Measurements from ENCODE around the gene RBPMS2. TPM values are rescaled to one million over a fixed set of nuclear protein-coding genes. Genes with fewer than 3 reads are reported as not detected.

RBPMS2 gene
- total RNA-seq, 2 experiments from 2014 or later: not detected

DNA sequence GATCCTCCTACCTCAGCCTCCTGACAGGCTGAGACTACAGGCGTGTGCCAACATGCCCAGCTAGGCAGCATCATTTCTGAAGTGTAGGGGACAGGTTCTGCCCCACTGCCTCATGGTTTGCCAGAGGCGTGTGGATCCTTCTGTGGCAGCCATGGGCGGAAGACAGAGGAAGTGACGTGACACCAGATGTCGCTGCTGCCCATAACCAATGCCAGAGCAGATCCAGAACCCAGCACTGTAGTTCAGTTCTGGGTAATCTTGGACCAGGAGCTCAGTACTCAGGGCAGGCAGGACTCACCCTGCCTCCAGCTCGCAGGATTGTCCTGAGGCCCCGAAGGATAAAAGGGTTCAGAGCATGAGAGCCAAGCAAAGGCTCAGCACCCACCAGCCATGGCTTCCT is 8.2 kb downstream of the RBPMS2 start:
- no peaks in the 10 kb centered on the region for H3K4me1 Mint-ChIP-seq
- DNase-seq (peak; percentile 27), ATAC-seq (no peak)
- POLR2A ChIA-PET: no interaction called here
- H3K27ac Mint-ChIP-seq: no peak overlapping the region
- CTCF ChIA-PET: interaction anchor here (0.6 to 1.3 kb wide), 2 partner anchors 10 to 58 kb away, joined by 3 to 4 read pairs; partner anchors contain the start of gene PIF1
- intact Hi-C loops (cut with DNase I, micrococcal nuclease): no loop called here
- no peak overlapping the region for H3K4me3 Mint-ChIP-seq
- no peaks in the 10 kb centered on the region for H3K27me3 Mint-ChIP-seq
- H3K9me3 Mint-ChIP-seq (ENCODE audit: low read depth): no peaks in the 10 kb centered on the region
- H3K36me3 Mint-ChIP-seq (ENCODE audit: low read depth): no peaks in the 10 kb centered on the region

DNA sequence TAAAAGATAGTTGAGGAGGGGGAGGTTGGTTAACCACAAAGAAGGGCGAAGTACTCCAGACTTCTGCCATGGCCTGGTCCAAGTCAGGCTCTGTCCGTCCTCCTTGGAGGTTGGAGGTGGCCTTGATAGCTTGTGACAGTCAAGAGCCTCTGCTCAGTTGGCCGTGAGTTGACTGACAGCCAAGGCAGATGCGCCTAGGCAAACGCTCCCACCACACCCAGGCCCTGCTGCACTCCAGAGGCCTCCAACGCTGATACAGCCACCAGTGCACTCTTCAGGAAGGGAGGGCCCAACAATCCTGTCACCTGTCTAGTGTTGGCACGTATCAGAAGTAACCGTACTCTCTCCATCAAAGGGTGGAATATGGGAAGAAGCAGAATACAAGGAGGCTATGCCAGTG is 9.3 kb downstream of the RBPMS2 start:
- POLR2A ChIA-PET: interaction anchor here (1.0 kb wide), 1 partner anchor 45 kb away, joined by 3 read pairs; no protein-coding TSS in a partner anchor
- Mint-ChIP-seq H3K4me3 (no peak overlapping the region), H3K4me1 (no peaks in the 10 kb centered on the region), H3K27ac (no peak overlapping the region), H3K27me3 (no peaks in the 10 kb centered on the region), H3K36me3 (ENCODE audit: low read depth) (no peaks in the 10 kb centered on the region), H3K9me3 (ENCODE audit: low read depth) (no peaks in the 10 kb centered on the region)
- no peak for ATAC-seq
- CTCF ChIA-PET: interaction anchor here (0.7 to 1.1 kb wide), 3 partner anchors 38 to 245 kb away, joined by 3 read pairs; no protein-coding TSS in a partner anchor
- intact Hi-C loops (cut with DNase I, micrococcal nuclease): no loop called here
- no peak for DNase-seq

DNA sequence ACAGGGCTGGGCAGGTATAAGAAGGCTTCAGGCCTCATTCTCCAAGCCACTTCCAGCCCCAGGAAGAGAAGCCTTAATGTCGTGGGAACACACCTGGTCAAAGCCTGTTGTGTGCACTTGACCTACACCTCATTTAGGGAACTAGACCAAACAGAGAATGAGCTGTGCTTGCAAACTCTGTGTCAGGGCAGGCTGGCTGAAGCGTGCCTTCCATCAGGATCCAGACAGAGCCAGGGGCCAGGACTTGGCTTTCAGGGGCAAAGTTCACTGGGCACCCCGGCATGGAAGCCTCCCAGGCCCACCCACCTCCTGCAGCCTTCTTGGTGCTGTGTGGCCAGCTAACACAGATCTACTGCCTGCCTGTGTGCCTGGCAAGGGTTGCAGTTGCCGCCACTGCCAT is 11.5 kb downstream of the RBPMS2 start:
- POLR2A ChIA-PET: no interaction called here
- H3K27ac Mint-ChIP-seq: no peak overlapping the region
- no peaks in the 10 kb centered on the region for H3K27me3 Mint-ChIP-seq
- intact Hi-C loops (cut with DNase I, micrococcal nuclease): no loop called here
- DNase-seq (no peak), ATAC-seq (no peak)
- CTCF ChIA-PET: interaction anchor here (1.3 kb wide), 1 partner anchor 36 kb away, joined by 3 read pairs; no protein-coding TSS in a partner anchor
- no peak overlapping the region for H3K4me3 Mint-ChIP-seq
- no peaks in the 10 kb centered on the region for H3K9me3 Mint-ChIP-seq (ENCODE audit: low read depth)
- no peaks in the 10 kb centered on the region for H3K36me3 Mint-ChIP-seq (ENCODE audit: low read depth)
- H3K4me1 Mint-ChIP-seq: no peaks in the 10 kb centered on the region

DNA sequence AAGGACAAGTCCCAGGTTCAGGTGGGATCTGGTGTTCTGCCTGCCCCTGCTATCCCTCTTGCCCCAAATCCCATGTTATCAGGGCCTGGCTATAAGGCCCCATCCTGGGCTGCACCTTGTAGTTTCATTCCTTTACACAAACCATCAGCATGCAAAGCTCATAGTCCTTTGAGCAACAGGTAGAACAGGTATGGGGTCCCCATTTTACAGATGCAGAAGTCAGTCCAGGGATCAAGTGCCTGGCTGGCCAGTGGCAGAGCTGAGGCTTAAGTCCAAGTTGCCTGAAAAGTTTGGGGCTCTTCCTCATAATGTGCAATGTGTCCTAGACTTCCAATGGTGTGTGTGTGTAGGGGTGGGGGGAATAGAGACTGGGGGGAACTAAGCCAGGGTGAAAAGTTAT is 11.9 kb downstream of the RBPMS2 start:
- ChIA-PET POLR2A (no interaction called here), CTCF (interaction anchor here (1.3 kb wide), 1 partner anchor 36 kb away, joined by 3 read pairs; no protein-coding TSS in a partner anchor)
- no peaks in the 10 kb centered on the region for H3K9me3 Mint-ChIP-seq (ENCODE audit: low read depth)
- H3K4me3 Mint-ChIP-seq: no peak overlapping the region
- no peak overlapping the region for H3K27ac Mint-ChIP-seq
- H3K4me1 Mint-ChIP-seq: no peaks in the 10 kb centered on the region
- DNase-seq (no peak), ATAC-seq (no peak)
- intact Hi-C loops (cut with DNase I, micrococcal nuclease): no loop called here
- no peaks in the 10 kb centered on the region for H3K27me3 Mint-ChIP-seq
- no peaks in the 10 kb centered on the region for H3K36me3 Mint-ChIP-seq (ENCODE audit: low read depth)

- Mint-ChIP-seq H3K27me3 (no peaks in the 10 kb centered on the region), H3K4me1 (no peaks in the 10 kb centered on the region), H3K4me3 (no peak overlapping the region), H3K27ac (no peak overlapping the region), H3K36me3 (ENCODE audit: low read depth) (no peaks in the 10 kb centered on the region), H3K9me3 (ENCODE audit: low read depth) (no peaks in the 10 kb centered on the region)
- ChIA-PET CTCF (interaction anchor here (1.3 kb wide), 1 partner anchor 35 kb away, joined by 3 read pairs; no protein-coding TSS in a partner anchor), POLR2A (no interaction called here)
- intact Hi-C loops (cut with DNase I, micrococcal nuclease): no loop called here
- no peak for DNase-seq
- ATAC-seq: no peak
Observed at GRCh38 chr15:64763021-64763420, 12.4 kb downstream of the RBPMS2 start.

GRCh38 chr15:64762546-64762945 is 12.8 kb downstream of the RBPMS2 start:
- ChIA-PET CTCF (interaction anchor here (1.1 kb wide), 2 partner anchors 40 to 49 kb away, joined by 3 to 7 read pairs; no protein-coding TSS in a partner anchor), POLR2A (interaction anchor here (0.7 kb wide), 1 partner anchor 333 kb away, joined by 3 read pairs; no protein-coding TSS in a partner anchor)
- no peak for DNase-seq
- intact Hi-C loops (cut with DNase I, micrococcal nuclease): no loop called here
- no peaks in the 10 kb centered on the region for H3K4me1 Mint-ChIP-seq
- H3K36me3 Mint-ChIP-seq (ENCODE audit: low read depth): no peaks in the 10 kb centered on the region
- ATAC-seq: no peak
- no peaks in the 10 kb centered on the region for H3K9me3 Mint-ChIP-seq (ENCODE audit: low read depth)
- no peak overlapping the region for H3K27ac Mint-ChIP-seq
- H3K4me3 Mint-ChIP-seq: no peak overlapping the region
- H3K27me3 Mint-ChIP-seq: no peaks in the 10 kb centered on the region

DNA sequence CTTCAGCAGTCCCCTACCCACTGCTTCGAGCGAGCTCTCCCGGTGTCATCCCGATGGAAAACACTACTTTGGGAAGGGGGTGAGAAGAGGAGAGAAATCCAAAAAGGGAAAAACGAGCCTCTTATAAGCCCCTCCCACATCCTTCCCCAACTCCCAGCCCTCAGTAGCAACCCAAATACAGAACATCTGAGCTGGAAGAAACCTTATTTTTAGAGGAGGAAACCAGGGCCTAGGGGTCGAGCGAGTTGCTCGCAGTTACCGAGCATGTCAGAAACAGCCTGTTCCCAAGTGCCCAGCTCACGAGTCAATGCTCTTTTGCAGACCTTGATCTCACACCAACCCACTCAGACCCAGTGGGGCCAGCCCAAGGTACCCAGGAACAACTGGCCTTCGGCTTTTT is 14.2 kb downstream of the RBPMS2 start:
- POLR2A ChIA-PET: no interaction called here

DNA sequence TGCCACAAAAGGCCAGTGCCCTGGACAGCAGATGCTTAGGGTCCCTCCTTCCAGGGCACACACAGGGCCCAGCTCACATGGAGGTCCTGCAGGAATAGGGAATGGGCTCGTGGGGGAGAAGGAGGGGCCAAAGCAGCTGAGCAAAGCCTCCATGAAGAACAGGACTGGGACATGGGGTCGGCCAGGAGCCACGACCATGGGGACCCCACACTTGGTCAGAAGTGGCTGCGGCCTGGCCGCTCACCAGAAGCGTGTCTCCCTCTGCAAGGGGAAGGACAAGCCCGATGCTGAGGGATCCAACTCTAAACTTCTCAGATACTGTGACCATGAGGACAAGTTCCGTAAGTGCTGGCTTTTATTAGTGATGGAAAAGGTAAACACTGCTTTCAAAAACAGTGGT is 15.3 kb downstream of the RBPMS2 start:
- intact Hi-C loops (cut with DNase I, micrococcal nuclease): no loop called here
- ATAC-seq (no peak), DNase-seq (no peak)
- Mint-ChIP-seq H3K4me3 (no peak overlapping the region), H3K4me1 (no peaks in the 10 kb centered on the region), H3K27ac (no peak overlapping the region), H3K36me3 (ENCODE audit: low read depth) (no peaks in the 10 kb centered on the region), H3K27me3 (no peaks in the 10 kb centered on the region), H3K9me3 (ENCODE audit: low read depth) (no peaks in the 10 kb centered on the region)
- ChIA-PET POLR2A (no interaction called here), CTCF (interaction anchor here (0.6 kb wide), 1 partner anchor 27 kb away, joined by 3 read pairs; no protein-coding TSS in a partner anchor)

More for the DNA sequence above, 14.2 kb downstream of the RBPMS2 start:
- Mint-ChIP-seq H3K36me3 (ENCODE audit: low read depth) (no peaks in the 10 kb centered on the region), H3K4me1 (no peaks in the 10 kb centered on the region), H3K27ac (no peak overlapping the region), H3K27me3 (no peaks in the 10 kb centered on the region), H3K9me3 (ENCODE audit: low read depth) (no peaks in the 10 kb centered on the region), H3K4me3 (no peak overlapping the region)
- intact Hi-C loops (cut with DNase I, micrococcal nuclease): no loop called here
- DNase-seq (no peak), ATAC-seq (no peak)
- CTCF ChIA-PET: no interaction called here

GRCh38 chr15:64755427-64755940 is 19.9 kb downstream of the RBPMS2 start:
- ATAC-seq: no peak
- no peak for DNase-seq
- Mint-ChIP-seq H3K9me3 (ENCODE audit: low read depth) (no peaks in the 10 kb centered on the region), H3K4me3 (no peak overlapping the region), H3K27ac (no peak overlapping the region), H3K27me3 (no peaks in the 10 kb centered on the region), H3K36me3 (ENCODE audit: low read depth) (no peaks in the 10 kb centered on the region), H3K4me1 (no peaks in the 10 kb centered on the region)
- intact Hi-C loops (cut with DNase I, micrococcal nuclease): no loop called here
- ChIA-PET CTCF (interaction anchor here (0.7 kb wide), 1 partner anchor 242 kb away, joined by 3 read pairs; no protein-coding TSS in a partner anchor), POLR2A (no interaction called here)

GRCh38 chr15:64754663-64755426 is 20.5 kb downstream of the RBPMS2 start:
- ChIA-PET CTCF (interaction anchor here (0.7 kb wide), 1 partner anchor 243 kb away, joined by 3 read pairs; no protein-coding TSS in a partner anchor), POLR2A (no interaction called here)
- H3K4me3 Mint-ChIP-seq: no peak overlapping the region
- ATAC-seq (no peak), DNase-seq (no peak)
- H3K9me3 Mint-ChIP-seq (ENCODE audit: low read depth): no peaks in the 10 kb centered on the region
- H3K4me1 Mint-ChIP-seq: no peaks in the 10 kb centered on the region
- no peaks in the 10 kb centered on the region for H3K36me3 Mint-ChIP-seq (ENCODE audit: low read depth)
- intact Hi-C loops (cut with DNase I, micrococcal nuclease): no loop called here
- H3K27ac Mint-ChIP-seq: no peak overlapping the region
- no peaks in the 10 kb centered on the region for H3K27me3 Mint-ChIP-seq

GRCh38 chr15:64753480-64754185 is 21.8 kb downstream of the RBPMS2 start:
- DNase-seq: no peak
- Mint-ChIP-seq H3K4me3 (no peak overlapping the region), H3K4me1 (no peaks in the 10 kb centered on the region), H3K9me3 (ENCODE audit: low read depth) (no peaks in the 10 kb centered on the region), H3K27ac (no peak overlapping the region), H3K27me3 (no peaks in the 10 kb centered on the region), H3K36me3 (ENCODE audit: low read depth) (no peaks in the 10 kb centered on the region)
- intact Hi-C loops (cut with DNase I, micrococcal nuclease): no loop called here
- CTCF ChIA-PET: interaction anchor here (1.0 kb wide), 1 partner anchor 9 kb away, joined by 3 read pairs; no protein-coding TSS in a partner anchor
- POLR2A ChIA-PET: no interaction called here
- ATAC-seq: no peak
